ENCODE measurements around the gene ELN.

The ELN gene

DNA sequence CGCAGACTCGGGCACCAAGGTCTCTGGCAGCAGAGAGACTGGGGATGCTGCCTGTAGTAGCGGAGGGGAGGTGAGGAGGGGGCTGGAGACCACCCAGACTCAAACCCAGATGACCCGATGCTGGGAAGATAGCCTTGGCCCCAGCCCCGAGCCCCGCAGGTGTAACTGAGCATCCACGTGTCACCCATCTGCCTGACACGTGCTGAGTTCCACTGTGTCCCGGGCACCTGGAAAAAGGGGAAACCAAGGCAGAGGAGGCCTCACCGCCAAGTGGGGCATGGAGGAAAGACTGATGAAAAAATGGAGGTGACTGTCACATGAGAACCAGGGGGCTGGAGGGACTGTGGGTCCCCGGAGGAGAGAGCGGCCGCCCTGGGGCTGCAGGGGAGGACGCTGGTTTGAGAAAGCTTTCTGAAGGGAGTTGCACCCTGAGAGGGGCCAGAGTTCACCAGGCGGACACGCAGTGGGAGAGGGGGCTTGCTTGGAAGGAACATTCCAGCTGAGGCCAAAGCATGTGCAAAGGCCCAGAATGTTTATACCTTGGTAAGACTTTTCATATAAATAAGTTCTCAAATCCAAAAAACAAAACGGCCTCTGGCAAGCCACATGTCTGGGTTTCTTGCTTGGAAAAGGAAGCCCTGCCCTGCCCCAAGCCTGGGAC is 27.4 kb upstream of the ELN start:
- H3K27me3 ChIP-seq (ENCODE audit: control insufficient read depth, insufficient read depth, low read length, poor library complexity, severe bottlenecking) = no peaks in the 10 kb centered on the region
- H3K9me3 ChIP-seq (ENCODE audit: control insufficient read depth, low read length) = no peaks in the 10 kb centered on the region
- no peak overlapping the region for H3K27ac ChIP-seq (ENCODE audit: insufficient read depth, low read depth, low read length, poor library complexity, severe bottlenecking)
- no peaks in the 10 kb centered on the region for H3K36me3 ChIP-seq (ENCODE audit: control insufficient read depth, insufficient read depth, low read length)
- WGBS, 2 experiments = 91 to 93% methylated on average over 17 of the region's 17 CpGs
- H3K4me3 ChIP-seq (ENCODE audit: insufficient read depth, low read depth, low read length) = no peak overlapping the region
- no peaks in the 10 kb centered on the region for H3K4me1 ChIP-seq (ENCODE audit: control insufficient read depth, insufficient read depth, low read length)

DNA sequence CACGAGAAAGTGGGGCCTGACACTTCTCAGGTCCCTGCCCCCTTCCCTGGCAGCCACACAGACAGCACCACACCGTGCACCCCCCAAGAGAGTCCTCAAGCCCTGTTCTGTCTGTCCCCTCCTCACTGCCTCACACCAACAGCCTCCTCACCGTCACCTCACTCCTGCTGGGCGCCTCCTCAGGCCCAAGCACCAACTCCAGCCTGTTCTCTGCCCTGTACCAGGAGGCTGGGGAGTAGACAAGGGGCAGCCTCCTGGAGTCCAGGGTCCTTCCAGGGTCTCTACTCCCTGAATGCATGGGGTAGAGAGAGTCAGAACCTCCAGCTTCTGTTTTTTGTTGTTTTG is 26.9 kb upstream of the ELN start:
- H3K9me3 ChIP-seq (ENCODE audit: control insufficient read depth, low read length) = no peaks in the 10 kb centered on the region
- no peaks in the 10 kb centered on the region for H3K27me3 ChIP-seq (ENCODE audit: control insufficient read depth, insufficient read depth, low read length, poor library complexity, severe bottlenecking)
- no peaks in the 10 kb centered on the region for H3K36me3 ChIP-seq (ENCODE audit: control insufficient read depth, insufficient read depth, low read length)
- WGBS, 2 experiments = 85 to 87% methylated on average over 4 of the region's 4 CpGs
- no peak overlapping the region for H3K27ac ChIP-seq (ENCODE audit: insufficient read depth, low read depth, low read length, poor library complexity, severe bottlenecking)
- H3K4me3 ChIP-seq (ENCODE audit: insufficient read depth, low read depth, low read length) = no peak overlapping the region
- no peaks in the 10 kb centered on the region for H3K4me1 ChIP-seq (ENCODE audit: control insufficient read depth, insufficient read depth, low read length)

DNA sequence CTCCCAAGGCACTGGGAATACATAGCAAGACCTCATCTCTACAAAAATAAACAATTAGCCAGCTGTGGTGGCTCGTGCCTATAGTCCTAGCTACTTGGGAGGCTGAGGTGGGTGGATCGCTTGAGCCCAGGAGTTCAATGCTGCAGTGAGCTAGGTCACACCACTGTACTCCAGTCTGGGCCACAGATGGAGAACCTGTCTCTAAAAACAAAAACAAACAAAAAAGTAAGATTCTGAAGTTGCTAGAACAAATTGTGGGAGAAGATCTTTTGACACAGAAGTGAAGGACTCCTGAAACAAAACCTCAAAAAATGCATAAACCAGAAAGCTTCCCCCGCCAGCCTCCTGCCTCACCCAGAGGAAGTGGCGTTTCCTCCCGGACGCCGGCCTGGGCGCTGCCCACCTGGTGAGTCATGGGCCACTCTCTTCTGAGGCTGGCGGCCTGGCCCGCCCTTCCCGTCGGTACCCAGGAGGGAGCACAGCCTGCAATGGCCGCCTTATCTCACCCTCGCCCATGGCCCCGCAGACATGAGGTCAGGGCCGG is 25.4 kb upstream of the ELN start:
- Histone ChIP-seq H3K4me3 (ENCODE audit: insufficient read depth, low read depth, low read length) (no peak overlapping the region), H3K9me3 (ENCODE audit: control insufficient read depth, low read length) (no peaks in the 10 kb centered on the region), H3K27me3 (ENCODE audit: control insufficient read depth, insufficient read depth, low read length, poor library complexity, severe bottlenecking) (no peaks in the 10 kb centered on the region), H3K36me3 (ENCODE audit: control insufficient read depth, insufficient read depth, low read length) (no peaks in the 10 kb centered on the region), H3K4me1 (ENCODE audit: control insufficient read depth, insufficient read depth, low read length) (no peaks in the 10 kb centered on the region), H3K27ac (ENCODE audit: insufficient read depth, low read depth, low read length, poor library complexity, severe bottlenecking) (no peak overlapping the region)
- WGBS, 2 experiments = 83% methylated on average over 16 of the region's 16 CpGs

DNA sequence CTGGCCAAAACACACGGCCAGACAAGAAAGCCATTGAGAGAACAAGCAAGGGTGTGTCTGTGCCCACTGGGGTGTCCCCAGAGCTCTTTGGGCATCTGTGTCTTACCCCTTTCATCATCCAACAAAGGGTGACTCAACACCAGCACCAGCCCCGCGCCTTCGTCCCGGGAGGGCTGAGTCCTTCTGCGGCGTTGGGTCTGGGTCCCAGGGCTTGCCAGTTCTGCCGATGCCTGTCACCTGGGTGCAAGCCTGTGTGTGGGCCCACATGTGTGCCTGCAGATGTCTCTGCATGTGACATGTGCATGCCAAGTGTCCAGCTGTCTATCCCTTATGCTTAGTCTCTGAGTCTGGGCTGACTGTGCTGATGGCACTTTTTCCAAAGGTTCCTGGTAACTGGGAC is 24.4 kb upstream of the ELN start:
- Histone ChIP-seq H3K4me3 (ENCODE audit: insufficient read depth, low read depth, low read length) (no peak overlapping the region), H3K9me3 (ENCODE audit: control insufficient read depth, low read length) (no peaks in the 10 kb centered on the region), H3K36me3 (ENCODE audit: control insufficient read depth, insufficient read depth, low read length) (no peaks in the 10 kb centered on the region), H3K27me3 (ENCODE audit: control insufficient read depth, insufficient read depth, low read length, poor library complexity, severe bottlenecking) (no peaks in the 10 kb centered on the region), H3K4me1 (ENCODE audit: control insufficient read depth, insufficient read depth, low read length) (no peaks in the 10 kb centered on the region), H3K27ac (ENCODE audit: insufficient read depth, low read depth, low read length, poor library complexity, severe bottlenecking) (no peak overlapping the region)
- WGBS, 2 experiments = 90 to 92% methylated on average over 8 of the region's 8 CpGs

DNA sequence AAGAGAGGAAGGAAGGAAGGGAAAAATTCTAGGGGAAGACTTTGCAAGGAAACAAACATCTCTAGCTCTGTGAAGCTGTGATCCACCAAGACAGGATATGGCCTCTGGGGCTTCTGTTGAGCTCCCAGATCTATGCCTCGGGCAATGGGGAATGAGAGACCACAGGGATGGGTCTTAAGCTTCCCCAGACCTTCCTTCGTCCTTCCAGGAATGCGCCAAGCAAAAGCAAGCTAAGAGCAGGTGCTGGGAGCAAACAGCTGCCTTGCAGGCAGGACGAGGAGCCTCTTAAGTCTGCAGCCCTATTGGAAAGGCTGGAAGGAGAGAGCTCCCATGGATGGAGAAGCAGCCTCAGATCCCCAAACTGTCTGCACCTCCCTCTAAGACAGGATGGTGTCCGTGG is 21.9 kb upstream of the ELN start:
- Histone ChIP-seq H3K4me1 (ENCODE audit: control insufficient read depth, insufficient read depth, low read length) (no peaks in the 10 kb centered on the region), H3K4me3 (ENCODE audit: insufficient read depth, low read depth, low read length) (no peak overlapping the region), H3K27me3 (ENCODE audit: control insufficient read depth, insufficient read depth, low read length, poor library complexity, severe bottlenecking) (no peaks in the 10 kb centered on the region), H3K27ac (ENCODE audit: insufficient read depth, low read depth, low read length, poor library complexity, severe bottlenecking) (no peak overlapping the region), H3K36me3 (ENCODE audit: control insufficient read depth, insufficient read depth, low read length) (no peaks in the 10 kb centered on the region), H3K9me3 (ENCODE audit: control insufficient read depth, low read length) (no peaks in the 10 kb centered on the region)
- WGBS, 2 experiments = 76 to 79% methylated on average over 5 of the region's 5 CpGs

DNA sequence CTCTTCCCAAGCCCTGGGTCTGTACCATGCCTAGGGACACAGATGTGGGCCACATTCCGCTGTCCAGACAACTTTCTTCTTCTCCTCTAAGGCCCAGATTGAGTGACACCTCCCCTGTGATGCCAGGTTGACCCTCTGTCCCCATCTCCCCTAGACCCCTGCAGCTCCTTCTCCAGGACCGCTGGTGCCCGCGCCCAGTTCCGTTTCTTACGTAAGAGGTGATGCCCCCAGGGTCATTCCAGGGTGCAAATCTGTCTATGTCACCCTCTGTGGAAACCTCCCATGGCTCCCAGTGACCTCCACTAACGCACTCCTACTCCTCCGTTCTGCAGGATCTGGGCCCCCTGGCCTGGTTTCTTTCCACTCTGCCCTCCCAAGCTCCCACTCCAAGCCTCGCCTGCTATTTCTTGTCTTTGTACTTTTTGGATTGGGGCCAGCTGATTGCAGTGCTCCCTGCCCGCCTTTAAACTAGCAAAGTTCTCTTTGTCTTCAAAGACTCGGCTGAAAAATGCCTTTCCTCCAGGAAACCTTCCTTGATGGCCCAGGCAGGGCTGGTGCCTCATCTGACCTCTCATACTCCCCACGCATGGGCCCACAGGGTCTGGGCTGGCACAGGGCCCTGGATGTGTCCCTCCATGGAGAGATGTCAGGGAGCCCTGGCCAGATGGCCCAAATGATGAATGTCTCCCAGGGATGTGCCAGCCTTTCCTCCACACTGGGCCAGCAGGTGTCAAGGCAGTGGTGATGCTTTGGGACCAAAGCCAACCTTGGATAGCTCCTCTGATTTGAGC is 21.3 kb upstream of the ELN start:
- Histone ChIP-seq H3K27ac (ENCODE audit: insufficient read depth, low read depth, low read length, poor library complexity, severe bottlenecking) (no peak overlapping the region), H3K4me1 (ENCODE audit: control insufficient read depth, insufficient read depth, low read length) (no peaks in the 10 kb centered on the region), H3K36me3 (ENCODE audit: control insufficient read depth, insufficient read depth, low read length) (no peaks in the 10 kb centered on the region), H3K4me3 (ENCODE audit: insufficient read depth, low read depth, low read length) (no peak overlapping the region), H3K27me3 (ENCODE audit: control insufficient read depth, insufficient read depth, low read length, poor library complexity, severe bottlenecking) (no peaks in the 10 kb centered on the region), H3K9me3 (ENCODE audit: control insufficient read depth, low read length) (no peaks in the 10 kb centered on the region)
- WGBS, 2 experiments = 90 to 92% methylated on average over 12 of the region's 12 CpGs

DNA sequence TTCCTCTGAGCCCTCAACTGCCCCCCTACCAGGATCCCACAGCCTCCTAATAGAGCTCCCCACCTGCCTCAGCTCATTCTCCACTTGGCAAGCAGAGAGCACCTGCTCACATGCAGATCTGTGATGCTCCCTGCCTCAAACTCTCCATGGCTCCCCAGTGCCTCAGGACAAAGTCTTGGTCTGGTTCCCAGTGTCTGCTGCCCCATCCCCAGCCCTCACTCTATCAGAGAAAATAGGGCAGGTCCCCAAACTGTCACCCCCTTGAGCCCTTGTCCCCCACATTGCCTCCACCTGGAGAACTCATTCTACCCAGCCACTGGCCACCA is 20.8 kb upstream of the ELN start:
- Histone ChIP-seq H3K27me3 (ENCODE audit: control insufficient read depth, insufficient read depth, low read length, poor library complexity, severe bottlenecking) (no peaks in the 10 kb centered on the region), H3K4me3 (ENCODE audit: insufficient read depth, low read depth, low read length) (no peak overlapping the region), H3K27ac (ENCODE audit: insufficient read depth, low read depth, low read length, poor library complexity, severe bottlenecking) (no peak overlapping the region), H3K9me3 (ENCODE audit: control insufficient read depth, low read length) (no peaks in the 10 kb centered on the region), H3K4me1 (ENCODE audit: control insufficient read depth, insufficient read depth, low read length) (no peaks in the 10 kb centered on the region), H3K36me3 (ENCODE audit: control insufficient read depth, insufficient read depth, low read length) (no peaks in the 10 kb centered on the region)

DNA sequence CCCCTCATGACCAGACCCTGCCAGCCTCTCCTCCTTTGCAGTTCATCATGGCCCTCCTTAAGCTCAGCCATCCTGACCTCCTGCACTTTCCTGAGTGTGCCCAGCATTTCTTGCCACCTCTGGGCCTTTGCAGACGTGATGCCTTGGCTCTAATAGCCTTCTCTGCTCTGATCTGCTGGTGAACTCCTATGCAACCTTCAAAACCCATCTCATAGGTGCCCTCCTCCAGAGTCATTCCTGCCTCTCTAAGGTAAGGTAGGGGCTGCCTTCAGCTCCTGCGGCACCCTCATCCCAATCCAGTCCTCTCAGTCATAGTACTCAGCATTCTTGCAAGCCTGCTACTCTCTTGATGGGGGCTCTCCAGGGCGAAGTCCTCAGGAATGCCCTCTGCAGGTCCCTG is 19.3 kb upstream of the ELN start:
- WGBS, 2 experiments = 89 to 92% methylated on average over 3 of the region's 3 CpGs
- Histone ChIP-seq H3K36me3 (ENCODE audit: control insufficient read depth, insufficient read depth, low read length) (no peaks in the 10 kb centered on the region), H3K4me1 (ENCODE audit: control insufficient read depth, insufficient read depth, low read length) (no peaks in the 10 kb centered on the region), H3K27ac (ENCODE audit: insufficient read depth, low read depth, low read length, poor library complexity, severe bottlenecking) (no peak overlapping the region), H3K4me3 (ENCODE audit: insufficient read depth, low read depth, low read length) (no peak overlapping the region), H3K27me3 (ENCODE audit: control insufficient read depth, insufficient read depth, low read length, poor library complexity, severe bottlenecking) (no peaks in the 10 kb centered on the region), H3K9me3 (ENCODE audit: control insufficient read depth, low read length) (no peaks in the 10 kb centered on the region)

DNA sequence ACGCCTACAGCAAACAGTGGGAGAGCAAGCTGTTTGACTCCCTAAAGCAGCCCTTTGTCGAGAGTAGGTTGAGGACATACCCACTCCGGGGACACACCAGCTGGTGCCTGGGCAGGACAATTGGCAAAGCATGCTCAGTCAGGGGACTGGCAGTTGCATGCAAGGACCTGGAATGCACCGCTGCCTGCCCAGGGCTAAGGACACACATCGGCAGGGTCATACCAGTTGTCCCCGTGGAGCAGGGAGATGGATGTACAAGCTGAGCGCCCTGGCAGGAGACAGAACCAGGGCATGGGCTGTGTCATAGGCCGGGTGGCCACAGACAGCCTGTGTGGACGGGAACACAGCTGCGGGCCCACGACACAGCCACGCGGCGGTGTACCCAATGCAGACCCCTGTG is 18.3 kb upstream of the ELN start:
- Histone ChIP-seq H3K27ac (ENCODE audit: insufficient read depth, low read depth, low read length, poor library complexity, severe bottlenecking) (no peak overlapping the region), H3K4me1 (ENCODE audit: control insufficient read depth, insufficient read depth, low read length) (no peaks in the 10 kb centered on the region), H3K9me3 (ENCODE audit: control insufficient read depth, low read length) (no peaks in the 10 kb centered on the region), H3K27me3 (ENCODE audit: control insufficient read depth, insufficient read depth, low read length, poor library complexity, severe bottlenecking) (no peaks in the 10 kb centered on the region), H3K36me3 (ENCODE audit: control insufficient read depth, insufficient read depth, low read length) (no peaks in the 10 kb centered on the region), H3K4me3 (ENCODE audit: insufficient read depth, low read depth, low read length) (no peak overlapping the region)
- WGBS, 2 experiments = 95 to 96% methylated on average over 14 of the region's 14 CpGs

DNA sequence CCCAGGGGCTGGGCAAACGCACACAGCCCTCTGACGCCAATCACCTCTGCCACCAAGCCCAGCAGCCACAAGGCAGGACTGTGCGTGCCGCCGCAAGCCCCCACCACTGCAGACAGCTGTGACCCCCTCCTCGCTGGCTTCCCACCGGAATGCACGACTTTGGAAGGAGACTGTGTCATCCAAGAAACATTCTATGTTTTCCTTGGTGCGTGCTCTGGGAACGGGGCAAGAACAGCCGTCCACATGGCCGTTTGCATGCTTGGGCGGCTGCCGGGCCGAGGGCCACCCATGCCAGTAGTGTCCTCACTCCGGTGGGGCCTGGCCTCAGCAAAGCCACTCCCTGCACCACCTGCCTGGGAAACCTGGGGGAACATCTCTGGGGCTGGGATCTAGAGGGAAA is 17.6 kb upstream of the ELN start:
- H3K9me3 ChIP-seq (ENCODE audit: control insufficient read depth, low read length) = no peaks in the 10 kb centered on the region
- no peaks in the 10 kb centered on the region for H3K27me3 ChIP-seq (ENCODE audit: control insufficient read depth, insufficient read depth, low read length, poor library complexity, severe bottlenecking)
- H3K27ac ChIP-seq (ENCODE audit: insufficient read depth, low read depth, low read length, poor library complexity, severe bottlenecking) = no peak overlapping the region
- H3K4me1 ChIP-seq (ENCODE audit: control insufficient read depth, insufficient read depth, low read length) = no peaks in the 10 kb centered on the region
- no peak overlapping the region for H3K4me3 ChIP-seq (ENCODE audit: insufficient read depth, low read depth, low read length)
- WGBS, 2 experiments = 89 to 90% methylated on average over 16 of the region's 16 CpGs
- H3K36me3 ChIP-seq (ENCODE audit: control insufficient read depth, insufficient read depth, low read length) = no peaks in the 10 kb centered on the region

All from ectodermal cell (in vitro differentiated cells).